Measurements from ENCODE around the gene CD276. TPM values are rescaled to one million over a fixed set of nuclear protein-coding genes. Genes with fewer than 3 reads are reported as not detected.
A peak's percentile ranks its signal among the peaks of the same experiment; 100 is the strongest.
"Not testable (repeated sequence)": the region's sequence is repeated elsewhere in the genome, so short reads cannot be mapped to it uniquely, and the experiment has no call there.

The CD276 gene
- total RNA-seq, 1 donor from 2014 or later = 35.6 TPM

- ATAC-seq; intact Hi-C loops (cut with DNase I): not testable (repeated sequence)
- peak; percentile 21 for DNase-seq (ENCODE audit: missing footprints)
These were observed 18.4 kb downstream of the CD276 start for GRCh38 chr15:73702311-73703239.

GRCh38 chr15:73703601-73704000, 19.4 kb downstream of the CD276 start:
- intact Hi-C loops (cut with DNase I) = not testable (repeated sequence)

DNA sequence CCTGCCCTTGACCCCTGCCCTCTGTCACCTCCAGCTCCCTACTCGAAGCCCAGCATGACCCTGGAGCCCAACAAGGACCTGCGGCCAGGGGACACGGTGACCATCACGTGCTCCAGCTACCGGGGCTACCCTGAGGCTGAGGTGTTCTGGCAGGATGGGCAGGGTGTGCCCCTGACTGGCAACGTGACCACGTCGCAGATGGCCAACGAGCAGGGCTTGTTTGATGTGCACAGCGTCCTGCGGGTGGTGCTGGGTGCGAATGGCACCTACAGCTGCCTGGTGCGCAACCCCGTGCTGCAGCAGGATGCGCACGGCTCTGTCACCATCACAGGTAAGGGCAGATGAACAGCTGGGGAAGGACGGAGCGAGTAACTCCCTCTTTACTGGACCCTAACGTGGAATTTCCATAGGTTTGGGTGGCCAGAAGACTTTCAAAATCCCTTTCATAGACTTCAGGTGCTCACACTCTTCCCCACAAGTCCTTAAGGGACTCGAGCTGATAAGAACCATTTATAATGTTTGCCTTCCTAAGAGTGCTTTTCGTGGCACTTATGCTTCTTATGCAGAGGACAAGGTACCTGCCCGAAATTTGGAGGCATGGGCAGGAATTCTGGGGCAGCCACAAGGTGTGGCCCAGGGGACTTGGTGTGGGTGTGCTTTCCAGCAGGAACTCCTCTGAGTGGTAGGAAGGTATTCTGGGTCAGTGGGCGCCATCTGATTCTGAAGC, 20.1 kb downstream of the CD276 start:
- intact Hi-C loops (cut with DNase I); ATAC-seq: not testable (repeated sequence)
- DNase-seq (ENCODE audit: missing footprints) = peak; percentile 41

More at GRCh38 chr15:73703601-73704000, 19.4 kb downstream of the CD276 start:
- ATAC-seq = not testable (repeated sequence)
- peak; percentile 31 for DNase-seq (ENCODE audit: missing footprints)

GRCh38 chr15:73704869-73705645, 20.9 kb downstream of the CD276 start:
- DNase-seq (ENCODE audit: missing footprints) = peak; percentile 74
- intact Hi-C loops (cut with DNase I) = no loop called here
- peak; percentile 50 for ATAC-seq

DNA sequence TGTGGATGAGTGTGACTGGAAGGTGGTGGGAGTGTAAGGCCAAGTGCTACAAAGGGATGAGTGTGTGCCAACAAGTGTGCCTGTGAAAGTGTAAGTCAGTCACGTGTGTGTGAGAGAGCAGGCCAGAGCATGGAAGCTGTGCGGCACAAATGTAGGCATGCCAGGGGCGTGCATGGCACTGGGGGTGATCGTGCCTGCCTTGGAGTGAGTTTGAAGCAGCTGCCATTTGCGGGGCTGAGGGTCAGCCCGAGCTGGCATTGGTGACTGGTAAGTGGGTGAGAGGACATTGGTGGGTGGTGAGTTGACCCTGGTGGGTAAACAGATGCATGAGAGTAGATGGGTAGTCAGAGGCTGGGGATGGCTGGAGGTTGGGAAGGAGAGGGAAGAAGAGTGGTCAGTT, 24.5 kb downstream of the CD276 start:
- intact Hi-C loops (cut with DNase I) = no loop called here
- DNase-seq (ENCODE audit: missing footprints) = peak; percentile 26
- ATAC-seq = no peak

DNA sequence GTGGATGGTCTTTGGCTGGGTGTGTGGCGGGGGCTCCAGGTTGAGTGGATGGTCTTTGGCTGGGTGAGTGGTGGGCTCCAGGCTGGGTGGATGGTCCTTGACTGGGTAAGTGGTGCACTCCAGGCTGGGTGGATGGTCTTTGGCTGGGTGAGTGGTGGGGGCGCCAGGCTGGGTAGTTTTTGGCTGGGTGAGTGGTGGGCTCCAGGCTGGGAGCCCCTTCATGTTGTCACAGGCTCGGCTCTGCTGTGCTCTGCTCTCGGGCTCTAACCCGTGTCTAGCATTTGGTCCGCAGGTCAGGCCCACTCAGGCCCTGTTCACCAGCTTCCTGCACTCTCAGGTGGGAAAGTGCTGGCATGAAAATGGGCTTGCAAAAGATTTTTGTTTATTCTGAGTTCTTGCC, 25.1 kb downstream of the CD276 start:
- ATAC-seq (no peak), DNase-seq (ENCODE audit: missing footprints) (peak; percentile 25)
- intact Hi-C loops (cut with DNase I) = no loop called here

GRCh38 chr15:73709686-73710085, 25.5 kb downstream of the CD276 start:
- intact Hi-C loops (cut with DNase I) = loop anchor here (5.0 kb wide), 1 partner anchor 198 kb away; no protein-coding TSS in a partner anchor
- DNase-seq (ENCODE audit: missing footprints) = peak; percentile 14
- no peak for ATAC-seq

DNA sequence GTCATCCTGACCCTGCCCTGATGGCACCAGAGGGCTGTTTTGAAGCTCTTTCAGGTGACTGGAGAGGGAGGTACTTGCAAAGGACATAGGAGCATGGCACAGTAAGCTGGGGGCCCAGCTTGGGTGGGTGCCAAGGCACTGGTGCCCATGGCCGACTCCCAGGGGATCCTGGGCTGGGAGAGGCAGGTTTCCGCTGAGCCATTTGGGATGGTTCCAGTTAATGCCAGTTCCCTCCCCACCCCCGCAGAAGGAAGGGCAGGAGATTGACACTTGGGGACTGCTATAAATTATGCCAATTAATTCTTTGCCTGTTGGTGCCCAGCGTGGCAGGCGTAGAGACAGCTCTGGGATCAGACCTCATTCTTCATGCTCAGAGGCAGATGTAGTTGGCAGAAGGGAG, 26.1 kb downstream of the CD276 start:
- no peak for ATAC-seq
- peak; percentile 64 for DNase-seq (ENCODE audit: missing footprints)
- intact Hi-C loops (cut with DNase I) = loop anchor here (5.0 kb wide), 1 partner anchor 197 kb away; no protein-coding TSS in a partner anchor

- ATAC-seq (no peak), DNase-seq (ENCODE audit: missing footprints) (peak; percentile 15)
- intact Hi-C loops (cut with DNase I) = loop anchor here (5.0 kb wide), 1 partner anchor 196 kb away; no protein-coding TSS in a partner anchor
These were observed 27.3 kb downstream of the CD276 start for GRCh38 chr15:73711526-73711925.

DNA sequence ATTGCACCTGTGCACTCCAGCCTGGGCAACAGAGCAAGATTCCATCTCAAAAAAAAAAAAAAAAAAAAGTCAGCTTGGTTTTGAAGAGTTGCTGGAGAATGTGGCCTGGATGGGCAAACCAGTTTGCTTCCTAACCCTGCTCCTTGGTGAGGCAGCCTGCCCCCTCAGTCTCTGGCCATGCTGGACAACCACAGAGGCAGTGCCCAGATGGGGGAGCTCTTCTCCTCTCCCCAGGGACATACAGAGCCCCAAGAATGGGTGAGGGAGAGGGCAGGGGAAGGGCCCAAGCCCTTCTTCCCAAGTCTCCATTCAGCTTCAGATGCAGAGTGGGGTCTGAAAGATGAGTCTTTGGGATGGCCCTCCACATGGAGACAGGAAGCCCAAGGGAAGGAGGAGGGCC, 27.9 kb downstream of the CD276 start:
- ATAC-seq (no peak), DNase-seq (ENCODE audit: missing footprints) (peak; percentile 14)
- intact Hi-C loops (cut with DNase I) = loop anchor here (5.0 kb wide), 1 partner anchor 195 kb away; no protein-coding TSS in a partner anchor

- no peak for ATAC-seq
- intact Hi-C loops (cut with DNase I) = loop anchor here (5.0 kb wide), 2 partner anchors 193 to 208 kb away; no protein-coding TSS in a partner anchor
- no peak for DNase-seq (ENCODE audit: missing footprints)
These were observed 30.6 kb downstream of the CD276 start for GRCh38 chr15:73714695-73715301.

- peak; percentile 47 for DNase-seq (ENCODE audit: missing footprints)
- peak; percentile 68 for ATAC-seq
- intact Hi-C loops (cut with DNase I) = loop anchor here (5.0 kb wide), 1 partner anchor 207 kb away; no protein-coding TSS in a partner anchor
These were observed 31.2 kb downstream of the CD276 start for GRCh38 chr15:73715417-73715816.

DNA sequence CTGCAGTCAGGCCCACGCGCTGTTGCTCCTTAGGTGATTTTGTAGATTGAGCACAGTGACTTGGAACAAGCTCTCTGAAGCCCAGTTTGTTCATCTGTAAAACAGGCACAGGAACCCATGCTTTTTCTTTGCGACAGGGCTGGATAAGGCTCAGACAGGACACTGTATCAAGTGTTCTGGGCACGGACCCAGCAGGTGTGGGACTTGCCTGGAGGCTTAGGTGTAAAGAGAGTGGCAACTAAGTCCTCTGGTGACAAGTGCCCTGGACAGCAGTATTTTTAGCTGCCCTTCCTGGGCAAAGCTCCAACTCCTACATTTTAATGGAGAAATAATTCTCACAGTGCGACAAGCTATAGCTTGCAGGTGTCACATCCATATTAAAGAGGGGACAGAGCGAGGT, 32.2 kb downstream of the CD276 start:
- ATAC-seq = peak; percentile 87
- intact Hi-C loops (cut with DNase I) = loop anchor here (2.0 to 5.0 kb wide), 3 partner anchors 86 to 206 kb away; no protein-coding TSS in a partner anchor
- peak; percentile 83 for DNase-seq (ENCODE audit: missing footprints)

DNA sequence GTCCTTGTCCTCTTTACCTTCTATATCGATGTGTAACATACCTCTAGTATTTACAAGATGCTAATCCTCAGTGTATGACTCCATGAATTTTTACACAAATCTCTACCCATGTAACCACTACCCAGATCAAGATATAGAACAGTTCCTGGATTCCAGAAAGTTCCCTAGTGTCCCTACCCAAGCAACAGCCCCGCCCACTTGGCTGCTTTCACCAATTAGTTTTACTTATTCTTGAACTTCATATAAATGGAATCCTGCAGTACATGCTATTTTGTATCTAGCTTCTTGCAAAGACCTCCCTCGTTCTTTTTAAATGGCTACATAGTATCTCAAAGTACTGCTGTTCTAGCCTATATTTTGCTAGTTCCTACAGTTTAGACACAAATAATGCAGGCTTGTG, 33.0 kb downstream of the CD276 start:
- ATAC-seq (no peak), DNase-seq (ENCODE audit: missing footprints) (peak; percentile 65)
- intact Hi-C loops (cut with DNase I) = loop anchor here (2.0 to 5.0 kb wide), 3 partner anchors 86 to 205 kb away; no protein-coding TSS in a partner anchor

DNA sequence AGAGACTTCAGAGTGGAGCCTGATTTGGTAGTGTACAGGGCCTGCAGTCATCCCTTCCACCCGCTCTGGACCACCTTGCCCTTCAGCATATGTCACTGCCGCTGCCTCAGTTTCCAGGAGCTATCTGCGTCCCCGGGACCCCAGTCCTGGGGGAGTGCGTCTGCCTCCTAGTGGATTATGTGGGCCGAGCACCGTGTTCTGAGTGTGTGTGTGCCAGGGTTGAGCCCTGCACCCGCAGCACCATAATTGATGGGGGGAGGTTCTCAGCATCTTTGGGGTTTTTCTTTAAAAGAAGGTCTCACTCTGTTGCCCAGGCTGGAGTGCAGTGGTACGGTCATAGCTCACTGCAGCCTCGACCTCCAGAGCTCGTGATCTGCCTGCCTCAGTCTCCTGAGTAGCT, 33.6 kb downstream of the CD276 start:
- ATAC-seq (no peak), DNase-seq (ENCODE audit: missing footprints) (peak; percentile 43)
- intact Hi-C loops (cut with DNase I) = loop anchor here (2.0 to 5.0 kb wide), 3 partner anchors 85 to 204 kb away; no protein-coding TSS in a partner anchor

GRCh38 chr15:73718694-73719093, 34.5 kb downstream of the CD276 start:
- ATAC-seq (peak; percentile 29), DNase-seq (ENCODE audit: missing footprints) (no peak)
- intact Hi-C loops (cut with DNase I) = loop anchor here (5.0 kb wide), 1 partner anchor 204 kb away; no protein-coding TSS in a partner anchor

- ATAC-seq = no peak
- intact Hi-C loops (cut with DNase I) = no loop called here
- DNase-seq (ENCODE audit: missing footprints) = no peak
These were observed 38.2 kb downstream of the CD276 start for GRCh38 chr15:73722425-73722824.

DNA sequence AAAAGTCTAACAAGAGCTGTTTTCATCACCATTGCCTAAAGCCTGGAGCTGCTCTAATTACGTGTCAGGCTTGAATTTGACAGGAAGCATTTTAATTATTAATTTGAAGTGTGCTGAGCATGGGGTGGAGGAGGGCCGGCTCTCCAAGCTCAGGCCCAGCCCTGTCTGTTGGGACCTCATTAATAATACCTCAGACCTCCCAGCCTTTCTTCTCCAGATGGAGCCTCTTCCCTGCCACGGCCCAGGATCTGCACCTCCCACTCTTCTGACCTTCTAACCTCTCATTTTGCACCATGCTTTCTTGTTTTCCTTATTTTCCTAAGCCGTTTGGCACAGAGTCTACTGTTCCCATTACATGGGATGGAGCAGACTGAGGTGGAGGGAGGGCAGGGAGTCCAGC, 39.0 kb downstream of the CD276 start:
- intact Hi-C loops (cut with DNase I) = no loop called here
- DNase-seq (ENCODE audit: missing footprints) (peak; percentile 11), ATAC-seq (no peak)
